Osteoblast (primary cell): Measurements from ENCODE around the gene CELF5. TPM values are rescaled to one million over a fixed set of nuclear protein-coding genes. Genes with fewer than 3 reads are reported as not detected.
"Not testable (repeated sequence)": the region's sequence is repeated elsewhere in the genome, so short reads cannot be mapped to it uniquely, and the experiment has no call there.

ENCODE experiments used
- DNase-seq: peaks from one replicate; pipeline ENCODE4 v3.0.0; 2011; ENCODE audit warnings: low spot score, mixed read lengths; ENCODE audit not compliant: insufficient read length; ENCODE audit errors: missing footprints
- H2AFZ ChIP-seq: 2 replicates; pipeline ENCODE4 v1.6.0; 2011; ENCODE audit warnings: mild to moderate bottlenecking, low read length
- H3K27ac ChIP-seq: 2 replicates; pipeline ENCODE4 v1.5.1; 2011; ENCODE audit warnings: mild to moderate bottlenecking, low read depth, low read length, moderate library complexity
- H3K27me3 ChIP-seq: 2 replicates; pipeline ENCODE4 v1.6.0; 2012; ENCODE audit warnings: mild to moderate bottlenecking, control low read depth, inconsistent platforms, low read length, moderate library complexity; ENCODE audit not compliant: insufficient read depth
- H3K36me3 ChIP-seq: 2 replicates; pipeline ENCODE4 v1.5.1; 2011; ENCODE audit warnings: mild to moderate bottlenecking, low read length, control low read depth, moderate library complexity; ENCODE audit not compliant: insufficient read depth
- H3K4me1 ChIP-seq: 2 replicates; pipeline ENCODE4 v1.5.1; 2011; ENCODE audit warnings: mild to moderate bottlenecking, low read length, control low read depth, moderate library complexity; ENCODE audit not compliant: insufficient read depth
- H3K4me2 ChIP-seq: 2 replicates; pipeline ENCODE4 v1.6.0; 2011; ENCODE audit warnings: mild to moderate bottlenecking, low read length; ENCODE audit not compliant: insufficient read depth
- H3K4me3 ChIP-seq: fragments of 200-600 bp; sonication (generic); 3 replicates; pipeline ENCODE4 v1.5.1; 2012; ENCODE audit warnings: mild to moderate bottlenecking, low read length, inconsistent platforms; ENCODE audit not compliant: insufficient read depth
- H3K79me2 ChIP-seq: 2 replicates; pipeline ENCODE4 v1.6.0; 2012; ENCODE audit warnings: mild to moderate bottlenecking, low read length, control low read depth, inconsistent platforms; ENCODE audit not compliant: insufficient read depth
- H3K9me3 ChIP-seq: 2 replicates; pipeline ENCODE4 v1.5.1; 2011; ENCODE audit warnings: low read depth, low read length, control low read depth
- H4K20me1 ChIP-seq: 2 replicates; pipeline ENCODE4 v1.6.0; 2012; ENCODE audit warnings: mild to moderate bottlenecking, low read length, control low read depth; ENCODE audit not compliant: insufficient read depth
- CTCF ChIP-seq: IDR thresholded peaks from 2 replicates; pipeline ENCODE4 v1.5.1; 2011; ENCODE audit warnings: mild to moderate bottlenecking, low read depth, low read length, moderate library complexity; ENCODE audit errors: extremely low read depth
- total RNA-seq: library from RNA; depleted of rRNA; stranded (reverse); fragments of >200 nt; gene quantifications from 2 replicates; pipeline ENCODE4 v1.2.3, GENCODE V29; 2012

The CELF5 gene
- total RNA-seq, 1 donor: not detected

GRCh38 chr19:3190921-3191805 is 33.3 kb upstream of the CELF5 start:
- Histone ChIP-seq H4K20me1 (peaks cover 36% of the 10 kb centered on the region), H3K4me2 (no peak overlapping the region), H3K36me3 (peaks cover 3% of the 10 kb centered on the region), H2AFZ (no peak overlapping the region), H3K79me2 (peaks cover 75% of the 10 kb centered on the region), H3K27me3 (no peaks in the 10 kb centered on the region), H3K9me3 (no peaks in the 10 kb centered on the region), H3K4me1 (peaks cover 12% of the 10 kb centered on the region), H3K27ac (no peak overlapping the region), H3K4me3 (no peak overlapping the region)
- DNase-seq: no peak
- no peak for TF ChIP-seq CTCF

- DNase-seq, H3K4me3 ChIP-seq, H3K4me2 ChIP-seq, H3K27ac ChIP-seq, H2AFZ ChIP-seq, H3K4me1 ChIP-seq, H3K27me3 ChIP-seq, H3K9me3 ChIP-seq, H3K36me3 ChIP-seq: not testable (repeated sequence)
- Histone ChIP-seq H3K79me2 (peaks cover 69% of the 10 kb centered on the region), H4K20me1 (peaks cover 31% of the 10 kb centered on the region)
Observed at GRCh38 chr19:3191806-3192104, 32.7 kb upstream of the CELF5 start.

DNA sequence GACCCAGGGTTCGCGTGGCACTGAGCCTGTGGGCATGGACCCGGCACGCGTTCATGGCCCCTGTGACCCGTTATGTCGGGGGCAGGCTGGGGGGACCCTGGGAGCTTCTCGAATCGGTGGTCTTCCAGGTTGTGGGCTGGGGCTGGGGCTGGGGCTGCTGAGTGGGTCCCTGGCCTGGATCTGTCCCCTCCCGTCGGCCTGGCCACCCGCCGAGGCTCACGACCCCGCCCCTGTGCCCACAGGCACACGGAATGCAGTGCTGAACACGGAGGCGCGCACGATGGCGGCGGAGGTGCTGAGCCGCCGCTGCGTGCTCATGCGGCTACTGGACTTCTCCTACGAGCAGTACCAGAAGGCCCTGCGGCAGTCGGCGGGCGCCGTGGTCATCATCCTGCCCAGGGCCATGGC is 32.2 kb upstream of the CELF5 start:
- Histone ChIP-seq H3K4me2 (no peak overlapping the region), H4K20me1 (peaks cover 27% of the 10 kb centered on the region), H2AFZ (no peak overlapping the region), H3K79me2 (peaks cover 64% of the 10 kb centered on the region), H3K4me3 (no peak overlapping the region), H3K4me1 (peaks cover 4% of the 10 kb centered on the region), H3K36me3 (peaks cover 3% of the 10 kb centered on the region), H3K27ac (no peak overlapping the region), H3K9me3 (no peaks in the 10 kb centered on the region), H3K27me3 (no peaks in the 10 kb centered on the region)
- TF ChIP-seq CTCF: no peak
- DNase-seq: no peak

- no peaks in the 10 kb centered on the region for H3K9me3 ChIP-seq
- peaks cover 59% of the 10 kb centered on the region for H3K79me2 ChIP-seq
- H3K36me3 ChIP-seq: peaks cover 3% of the 10 kb centered on the region
- H3K4me3 ChIP-seq: no peak overlapping the region
- H3K4me2 ChIP-seq: no peak overlapping the region
- no peak for DNase-seq
- no peaks in the 10 kb centered on the region for H3K4me1 ChIP-seq
- H2AFZ ChIP-seq: no peak overlapping the region
- H4K20me1 ChIP-seq: peaks cover 22% of the 10 kb centered on the region
- no peak for TF ChIP-seq CTCF
- H3K27me3 ChIP-seq: no peaks in the 10 kb centered on the region
- H3K27ac ChIP-seq: no peak overlapping the region
Observed at GRCh38 chr19:3192684-3193083, 31.8 kb upstream of the CELF5 start.
